HCT116 (cell line): ENCODE measurements around the gene GALR2. TPM values are rescaled to one million over a fixed set of nuclear protein-coding genes. Genes with fewer than 3 reads are reported as not detected.

Source experiments
- ATAC-seq: fragments of 200-7000 bp; cut with Tn5 transposase; 2 replicates; pipeline ENCODE4 v1.9.1; 2020; ENCODE audit warnings: mild to moderate bottlenecking, moderate library complexity
- BruUV-seq: library from RNA; stranded (reverse); fragments of 400-500 nt; replicated peaks from 2 replicates; lab custom pipeline; 2021; lab: Mats Ljungman, UMichigan
- CTCF ChIA-PET: fragments of 300-600 bp; sonication (Branson Sonifier 250); formaldehyde crosslinking; loops from one replicate; lab custom pipeline; 2021; ENCODE audit warnings: antibody characterized with exemption; lab: Charles Lee
- POLR2A ChIA-PET: fragments of 300-600, 350-600 bp; sonication (Branson Sonifier 250); formaldehyde crosslinking; loops from one replicate; lab custom pipeline; 2021; ENCODE audit warnings: antibody characterized with exemption; lab: Charles Lee
- RAD21 ChIA-PET, 2 experiments: fragments of 300-600 bp; sonication (Branson Sonifier 250); formaldehyde crosslinking; loops; one replicate each; lab custom pipeline; 2023; ENCODE audit warnings: low total read pairs in 2 of 2; ENCODE audit not compliant: uncharacterized antibody in 2 of 2, unreplicated experiment in 2 of 2, low non-redundant PET in 1 of 2; lab: Charles Lee
- DNase-seq: peaks from one replicate; pipeline ENCODE4 v3.0.0-alpha.2; 2010; ENCODE audit warnings: low read depth, low spot score
- H2AFZ ChIP-seq: fragments of 200-600 bp; shearing (Covaris generic), sonication (generic); 2 replicates; pipeline ENCODE4 v1.6.1; 2017; ENCODE audit warnings: low read depth, mixed run types, mixed read lengths, antibody characterized with exemption, low read length; ENCODE audit not compliant: poor library complexity, severe bottlenecking
- H3K27ac ChIP-seq: 2 replicates; pipeline ENCODE4 v1.5.1; 2012; ENCODE audit warnings: low read depth, low read length
- H3K27me3 ChIP-seq: fragments of 200-600 bp; sonication (generic); 2 replicates; pipeline ENCODE4 v1.6.1; 2016; ENCODE audit warnings: mixed run types, low read length, mixed read lengths; ENCODE audit not compliant: insufficient read depth
- H3K36me3 ChIP-seq, 2 experiments: fragments of 200-500 bp in 1 of 2; fragments of 200-600 bp in 1 of 2; sonication (Bioruptor generic) in 1 of 2; sonication (generic) in 1 of 2; 2 replicates each; pipeline versions ENCODE4 v1.5.1 to v1.6.1; 2014 to 2016; ENCODE audit warnings: low read length in 2 of 2, inconsistent platforms in 1 of 2, mixed read lengths in 1 of 2, mixed run types in 1 of 2; ENCODE audit not compliant: insufficient read depth in 2 of 2, control insufficient read depth in 1 of 2
- H3K4me1 ChIP-seq, 2 experiments: fragments of 200-600 bp in 1 of 2; sonication (generic) in 1 of 2; 2 replicates each; pipeline versions ENCODE4 v1.5.1 to v1.6.1; 2012 to 2017; ENCODE audit warnings: low read length in 2 of 2, inconsistent platforms in 1 of 2, mild to moderate bottlenecking in 1 of 2, mixed read lengths in 1 of 2, mixed run types in 1 of 2, moderate library complexity in 1 of 2; ENCODE audit not compliant: insufficient read depth in 2 of 2, control insufficient read depth in 1 of 2
- H3K4me2 ChIP-seq: fragments of 200-600 bp; sonication (generic); 2 replicates; pipeline ENCODE4 v1.6.1; 2017; ENCODE audit warnings: mixed run types, low read length, mixed read lengths
- H3K4me3 ChIP-seq, 2 experiments: fragments of 200-600 bp in 1 of 2; sonication (generic) in 1 of 2; replicated peaks in 1 of 2; 2 replicates each; pipeline ENCODE4 v1.5.1; 2011 to 2016; ENCODE audit warnings: low read length in 2 of 2, control low read depth in 1 of 2, low read depth in 1 of 2, mild to moderate bottlenecking in 1 of 2, mixed read lengths in 1 of 2, mixed run types in 1 of 2
- H3K79me2 ChIP-seq: fragments of 200-600 bp; sonication (generic); 2 replicates; pipeline ENCODE4 v1.6.1; 2017; ENCODE audit warnings: mild to moderate bottlenecking, mixed run types, low read length, moderate library complexity, mixed read lengths; ENCODE audit not compliant: insufficient read depth
- H3K9ac ChIP-seq: fragments of 200-600 bp; sonication (generic); 2 replicates; pipeline ENCODE4 v1.6.1; 2016; ENCODE audit warnings: low read length, mixed read lengths
- H3K9me2 ChIP-seq: fragments of 200-600 bp; sonication (generic), shearing (Covaris generic); 2 replicates; pipeline ENCODE4 v1.6.1; 2017; ENCODE audit warnings: mixed run types, mild to moderate bottlenecking, moderate library complexity; ENCODE audit not compliant: insufficient read depth
- H3K9me3 ChIP-seq, 2 experiments: fragments of 200-500 bp in 1 of 2; fragments of 200-600 bp in 1 of 2; sonication (Bioruptor generic) in 1 of 2; sonication (generic) in 1 of 2; 2 replicates each; pipeline ENCODE4 v1.6.1; 2014 to 2017; ENCODE audit warnings: low read length in 2 of 2, mixed read lengths in 2 of 2, inconsistent platforms in 1 of 2, low read depth in 1 of 2, mild to moderate bottlenecking in 1 of 2, mixed run types in 1 of 2, moderate library complexity in 1 of 2; ENCODE audit not compliant: control insufficient read depth in 1 of 2, insufficient read depth in 1 of 2
- H4K20me1 ChIP-seq: fragments of 200-600 bp; sonication (generic), shearing (Covaris generic); 2 replicates; pipeline ENCODE4 v1.6.1; 2017; ENCODE audit warnings: mixed run types, mild to moderate bottlenecking, moderate library complexity; ENCODE audit not compliant: insufficient read depth
- CBX3 ChIP-seq: IDR thresholded peaks from 2 replicates; pipeline ENCODE4 v1.6.1; 2012; ENCODE audit warnings: low read depth
- CEBPB ChIP-seq: IDR thresholded peaks from 2 replicates; pipeline ENCODE4 v1.6.1; 2012; ENCODE audit warnings: low read depth
- EZH2 ChIP-seq: fragments of 200-600 bp; sonication (generic); IDR thresholded peaks from 2 replicates; pipeline ENCODE4 v1.6.1; 2017; ENCODE audit warnings: antibody characterized with exemption, mixed run types
- EZH2phosphoT487 ChIP-seq: fragments of 200-600 bp; IDR thresholded peaks from 2 replicates; pipeline ENCODE4 v1.6.1; 2018; ENCODE audit warnings: antibody characterized with exemption, borderline replicate concordance
- FOSL1 ChIP-seq: IDR thresholded peaks from 2 replicates; pipeline ENCODE4 v1.6.1; 2012; ENCODE audit warnings: low read depth
- JUND ChIP-seq: IDR thresholded peaks from 2 replicates; pipeline ENCODE4 v1.6.1; 2012
- TCF7L2 ChIP-seq: IDR thresholded peaks from 2 replicates; pipeline ENCODE4 v1.7.0; 2011; ENCODE audit warnings: borderline replicate concordance, inconsistent platforms; ENCODE audit not compliant: insufficient read depth, insufficient read length; ENCODE audit errors: extremely low read depth
- YY1 ChIP-seq: IDR thresholded peaks from 2 replicates; pipeline ENCODE4 v1.6.1; 2011; ENCODE audit warnings: low read length, low read depth, moderate library complexity, mild to moderate bottlenecking; ENCODE audit not compliant: insufficient replicate concordance; ENCODE audit errors: extremely low read depth
- ZBTB33 ChIP-seq: IDR thresholded peaks from 2 replicates; pipeline ENCODE4 v1.6.1; 2011; ENCODE audit warnings: mild to moderate bottlenecking, low read length, moderate library complexity; ENCODE audit not compliant: insufficient replicate concordance; ENCODE audit errors: extremely low read depth
- ZFX ChIP-seq: fragments of 450-650 bp; IDR thresholded peaks from 2 replicates; pipeline ENCODE4 v1.6.1; 2017
- ZNF274 ChIP-seq: fragments of 200-500 bp; sonication (Bioruptor generic); IDR thresholded peaks from 2 replicates; pipeline ENCODE4 v1.6.1; 2014; ENCODE audit warnings: mild to moderate bottlenecking, low read depth, low read length, inconsistent platforms
- intact Hi-C: fragments of 100-400 bp; cut with micrococcal nuclease; formaldehyde crosslinking; loops from 2 replicates; pipeline ENCODE4 v1.10.0; 2022
- total RNA-seq: library from RNA; stranded (reverse); gene quantifications from one replicate; pipeline ENCODE4 v1.2.1, GENCODE V29; 2021; ENCODE audit not compliant: unreplicated experiment
- TF ChIP-seq, protein P1 (sequence below): IDR thresholded peaks from 2 replicates; pipeline ENCODE4 v1.6.1; 2012

The GALR2 gene
- total RNA-seq, 1 experiment from 2014 or later, result 0.27 TPM

- TF ChIP-seq EZH2, result no peak
Observed at GRCh38 chr17:76048025-76048605, 26.5 kb upstream of the GALR2 start (continued).

DNA sequence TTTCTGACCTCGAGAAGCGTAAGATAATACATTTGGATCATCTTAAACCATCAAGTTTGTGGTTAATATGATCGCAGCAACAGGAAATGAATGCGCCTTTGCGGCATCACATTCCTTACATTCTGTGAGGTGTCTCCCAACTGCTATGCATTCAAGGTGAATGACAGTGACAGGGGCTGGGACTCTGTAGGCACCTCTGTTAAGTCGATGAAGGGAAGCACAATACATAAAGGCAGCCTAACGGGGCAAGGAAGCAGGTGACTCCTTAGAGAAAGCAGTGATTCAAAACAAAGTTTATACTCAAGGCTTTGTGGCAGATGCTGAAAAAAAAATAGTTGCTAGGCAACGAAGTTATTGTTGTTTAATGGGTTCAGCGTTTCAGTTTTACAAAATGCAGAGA, 25.9 kb upstream of the GALR2 start:
- no peak overlapping the region for H3K27ac ChIP-seq
- ChIA-PET RAD21 (no interaction called here), CTCF (no interaction called here), POLR2A (no interaction called here)
- TF ChIP-seq ZNF274 (no peak), CBX3 (no peak), EZH2phosphoT487 (no peak), ZFX (no peak), YY1 (no peak), JUND (no peak), ZBTB33 (no peak), CEBPB (no peak), FOSL1 (no peak), TCF7L2 (no peak)
- TF ChIP-seq, protein P1, sequence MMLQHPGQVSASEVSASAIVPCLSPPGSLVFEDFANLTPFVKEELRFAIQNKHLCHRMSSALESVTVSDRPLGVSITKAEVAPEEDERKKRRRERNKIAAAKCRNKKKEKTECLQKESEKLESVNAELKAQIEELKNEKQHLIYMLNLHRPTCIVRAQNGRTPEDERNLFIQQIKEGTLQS, result no peak
- peaks cover 69 to 74% of the 10 kb centered on the region in 2 experiments for H3K36me3 ChIP-seq
- intact Hi-C loops, result no loop called here
- no peaks in the 10 kb centered on the region for H3K9me2 ChIP-seq
- no peak for DNase-seq
- ATAC-seq, result no peak
- peaks cover 23 to 24% of the 10 kb centered on the region in 2 experiments for H3K4me1 ChIP-seq
- H2AFZ ChIP-seq, result no peak overlapping the region
- H3K9me3 ChIP-seq, result no peaks in the 10 kb centered on the region
- no peak overlapping the region for H3K4me2 ChIP-seq
- no peaks in the 10 kb centered on the region for H4K20me1 ChIP-seq
- H3K4me3 ChIP-seq, result no peak overlapping the region
- no peaks in the 10 kb centered on the region for H3K27me3 ChIP-seq
- H3K9ac ChIP-seq, result no peak overlapping the region
- BruUV-seq, result no TSS peak
- peaks cover 33% of the 10 kb centered on the region for H3K79me2 ChIP-seq
